Panc1 (cell line): Measurements from ENCODE around the gene FZD2. TPM values are rescaled to one million over a fixed set of nuclear protein-coding genes. Genes with fewer than 3 reads are reported as not detected.

Experiments used
- ATAC-seq: fragments of 200-7000 bp; cut with Tn5 transposase; 2 replicates; pipeline ENCODE4 v1.9.1; 2020; ENCODE audit warnings: mild to moderate bottlenecking, moderate library complexity
- BruUV-seq: library from RNA; stranded (reverse); fragments of 400-500 nt; replicated peaks from 2 replicates; lab custom pipeline; 2021; lab: Mats Ljungman, UMichigan
- CTCF ChIA-PET: fragments of 300-600 bp; sonication (Branson Sonifier 250); formaldehyde crosslinking; loops from one replicate; lab custom pipeline; 2022; ENCODE audit warnings: antibody characterized with exemption; lab: Charles Lee
- POLR2A ChIA-PET: fragments of 300-600 bp; sonication (Branson Sonifier 250); formaldehyde crosslinking; loops from one replicate; lab custom pipeline; 2022; ENCODE audit warnings: antibody characterized with exemption; lab: Charles Lee
- DNase-seq: peaks from one replicate; pipeline ENCODE4 v3.0.0-alpha.2; 2010; ENCODE audit warnings: low read depth, low spot score
- H3K27ac ChIP-seq: 2 replicates; pipeline ENCODE4 v1.5.1; 2011; ENCODE audit warnings: mild to moderate bottlenecking, low read length, inconsistent platforms
- H3K27me3 ChIP-seq: fragments of 200-500 bp; sonication (Bioruptor generic); 2 replicates; pipeline ENCODE4 v1.6.0; 2014; ENCODE audit warnings: low read length, inconsistent platforms; ENCODE audit not compliant: control insufficient read depth, insufficient read depth
- H3K36me3 ChIP-seq: fragments of 200-500 bp; sonication (Bioruptor generic); 2 replicates; pipeline ENCODE4 v1.5.1; 2014; ENCODE audit warnings: inconsistent platforms, mild to moderate bottlenecking, low read length, moderate library complexity; ENCODE audit not compliant: control insufficient read depth, insufficient read depth
- H3K4me1 ChIP-seq: 2 replicates; pipeline ENCODE4 v1.5.1; 2011; ENCODE audit warnings: inconsistent platforms, mild to moderate bottlenecking, low read length, moderate library complexity; ENCODE audit not compliant: control insufficient read depth, insufficient read depth
- H3K4me3 ChIP-seq, 2 experiments: 2 replicates each; pipeline ENCODE4 v1.5.1; 2011 to 2012; ENCODE audit warnings: low read depth in 2 of 2, low read length in 2 of 2, mild to moderate bottlenecking in 2 of 2, inconsistent platforms in 1 of 2, moderate library complexity in 1 of 2
- H3K9me3 ChIP-seq: fragments of 200-500 bp; sonication (Bioruptor generic); 2 replicates; pipeline ENCODE4 v1.5.1; 2014; ENCODE audit warnings: low read depth, mild to moderate bottlenecking, inconsistent platforms, low read length, moderate library complexity; ENCODE audit not compliant: control insufficient read depth, insufficient read depth
- CTCF ChIP-seq: fragments of 450-650 bp; IDR thresholded peaks from 2 replicates; pipeline ENCODE4 v1.5.1; 2017; ENCODE audit warnings: mild to moderate bottlenecking
- POLR2AphosphoS5 ChIP-seq: IDR thresholded peaks from 2 replicates; pipeline ENCODE4 v1.6.1; 2012; ENCODE audit warnings: mild to moderate bottlenecking, low read depth, low read length, moderate library complexity
- REST ChIP-seq, 2 experiments: IDR thresholded peaks; 2 replicates each; pipeline ENCODE4 v1.6.1; 2011 to 2012; ENCODE audit warnings: low read depth in 2 of 2, control low read depth in 1 of 2, low read length in 1 of 2, mild to moderate bottlenecking in 1 of 2, moderate library complexity in 1 of 2; ENCODE audit not compliant: insufficient read depth in 1 of 2
- SIN3A ChIP-seq: IDR thresholded peaks from 2 replicates; pipeline ENCODE4 v1.6.1; 2012; ENCODE audit warnings: low read depth, mild to moderate bottlenecking, low read length, moderate library complexity, borderline replicate concordance; ENCODE audit not compliant: insufficient read depth
- TCF7L2 ChIP-seq: IDR thresholded peaks from 2 replicates; pipeline ENCODE4 v1.6.1; 2011; ENCODE audit warnings: mild to moderate bottlenecking, low read depth, low read length, inconsistent platforms
- in situ Hi-C: cut with HindIII; loops from 2 replicates; pipeline ENCODE4 v1.10.0; 2016; ENCODE audit warnings: low sequenced_read_pairs, low pct_unique_long_range_greater_than_20kb
- intact Hi-C: fragments of 100-400 bp; cut with micrococcal nuclease; formaldehyde crosslinking; loops from one replicate; pipeline ENCODE4 v1.10.0; 2022; ENCODE audit not compliant: unreplicated experiment
- total RNA-seq: library from RNA; stranded (reverse); gene quantifications from one replicate; pipeline ENCODE4 v1.2.1, GENCODE V29; 2021; ENCODE audit not compliant: unreplicated experiment

Gene FZD2
- total RNA-seq, 1 experiment from 2014 or later = 35.4 TPM

DNA sequence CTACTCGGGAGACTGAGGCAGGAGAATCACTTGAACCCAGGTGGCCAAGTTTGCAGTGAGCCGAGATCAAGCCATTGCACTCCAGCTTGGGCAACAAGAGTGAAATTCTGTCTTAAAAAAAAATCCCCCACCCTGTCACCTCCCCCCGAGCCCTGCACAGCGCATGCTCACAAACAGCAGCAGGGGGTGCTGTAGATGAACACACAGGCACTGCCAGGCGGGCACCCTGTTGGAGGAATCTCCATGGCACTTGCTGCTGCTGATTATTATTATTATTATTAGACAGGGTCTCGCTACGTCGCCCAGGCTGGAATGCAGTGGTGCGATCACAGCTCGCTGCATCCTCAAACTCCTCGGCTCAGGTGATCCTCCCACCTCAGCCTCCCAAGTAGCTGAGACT, 24.6 kb downstream of the FZD2 start:
- Histone ChIP-seq H3K36me3 (no peaks in the 10 kb centered on the region), H3K4me1 (peaks cover 15% of the 10 kb centered on the region), H3K4me3 (no peak overlapping the region), H3K27ac (no peak overlapping the region), H3K27me3 (no peaks in the 10 kb centered on the region), H3K9me3 (no peaks in the 10 kb centered on the region)
- TF ChIP-seq POLR2AphosphoS5 (no peak), CTCF (peak; percentile 57; the same call in 1 of the 2 replicates)
- ATAC-seq (peak; percentile 60; the same call in 1 of the 2 replicates), DNase-seq (no peak)
- ChIA-PET POLR2A (no interaction called here), CTCF (no interaction called here)
- no TSS peak for BruUV-seq
- in situ Hi-C loops (no loop called here), intact Hi-C loops (no loop called here)

DNA sequence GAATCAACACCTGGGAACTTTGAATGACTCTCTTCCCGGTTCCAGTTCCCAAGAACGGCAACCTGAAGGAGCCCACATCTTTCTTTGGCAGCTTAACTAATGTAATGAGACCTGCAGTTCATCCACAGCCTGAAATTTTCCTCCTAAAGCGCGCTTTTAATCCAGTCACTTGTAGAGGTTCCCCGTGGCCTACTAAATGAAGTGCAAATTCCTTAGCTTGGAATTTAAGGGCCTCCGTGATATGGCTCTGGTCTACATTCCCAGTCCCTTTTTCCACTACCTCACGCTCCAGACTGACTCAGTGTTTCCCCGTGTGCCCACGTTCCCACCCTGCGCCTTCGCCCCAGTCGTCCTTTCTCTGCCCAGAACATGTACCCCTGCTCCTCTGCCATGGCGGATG, 27.2 kb downstream of the FZD2 start:
- Histone ChIP-seq H3K4me3 (no peak overlapping the region), H3K36me3 (no peaks in the 10 kb centered on the region), H3K9me3 (no peaks in the 10 kb centered on the region), H3K4me1 (peaks cover 27% of the 10 kb centered on the region), H3K27ac (peak overlapping the region; percentile 29; the same call in 1 of the 2 replicates), H3K27me3 (no peaks in the 10 kb centered on the region)
- DNase-seq (no peak), ATAC-seq (no peak)
- no peak for TF ChIP-seq SIN3A
- no peak for TF ChIP-seq REST (IDR thresholded peaks at IDR 0.05; ENCODE audit: insufficient read depth in 1 of 2, low read depth in 2 of 2, low read length in 1 of 2)
- TF ChIP-seq POLR2AphosphoS5 = no peak
- TF ChIP-seq TCF7L2 = no peak
- no peak for TF ChIP-seq CTCF
- CTCF ChIA-PET = no interaction called here
- BruUV-seq = no TSS peak
- intact Hi-C loops (no loop called here), in situ Hi-C loops (no loop called here)
- POLR2A ChIA-PET = no interaction called here
